ENCODE data around the gene SH3BP1.

- no peak for TF ChIP-seq CTCF (IDR thresholded peaks at IDR 0.05)
- TF ChIP-seq TP53 (CRISPR knock-in tag; IDR thresholded peaks at IDR 0.05), result no peak
- TF ChIP-seq NFE2L1 (CRISPR knock-in tag; IDR thresholded peaks at IDR 0.05), result no peak
- TF ChIP-seq USF1 (CRISPR knock-in tag; IDR thresholded peaks at IDR 0.05), result no peak
- no peak for TF ChIP-seq ESRRA (CRISPR knock-in tag; IDR thresholded peaks at IDR 0.05; ENCODE audit: borderline replicate concordance)
- TF ChIP-seq ZNF138 (CRISPR knock-in tag; conservative IDR thresholded peaks at IDR 0.05), result no peak
- no peak for TF ChIP-seq ZNF232 (CRISPR knock-in tag; IDR thresholded peaks at IDR 0.05)
- no peak for TF ChIP-seq JUN (CRISPR knock-in tag; IDR thresholded peaks at IDR 0.05)
- TF ChIP-seq CREB1 (CRISPR knock-in tag; IDR thresholded peaks at IDR 0.05), result no peak
- TF ChIP-seq GABPB1 (CRISPR knock-in tag; IDR thresholded peaks at IDR 0.05), result no peak
- TF ChIP-seq KAT7 (CRISPR knock-in tag; IDR thresholded peaks at IDR 0.05; ENCODE audit: borderline replicate concordance), result no peak
- no peak for TF ChIP-seq ELF4 (CRISPR knock-in tag; IDR thresholded peaks at IDR 0.05; ENCODE audit: low read depth)
- no peak for TF ChIP-seq ZNF423 (CRISPR knock-in tag; IDR thresholded peaks at IDR 0.05)
These were observed 7.0 kb upstream of the SH3BP1 start for GRCh38 chr22:37632174-37633088.

Data from WTC11 (cell line).